HG02623 (cell line): Measurements from ENCODE around the gene CAMK2N1.
"Not testable (repeated sequence)": the region's sequence is repeated elsewhere in the genome, so short reads cannot be mapped to it uniquely, and the experiment has no call there.

ENCODE experiments used
- ATAC-seq: cut with Tn5 transposase; IDR thresholded peaks from one replicate; pipeline ENCODE4 v1.9.1; 2021; ENCODE audit warnings: moderate library complexity; ENCODE audit not compliant: unreplicated experiment

The CAMK2N1 gene

GRCh38 chr1:20496725-20497383, 10.8 kb upstream of the CAMK2N1 start:
- ATAC-seq, result not testable (repeated sequence)

GRCh38 chr1:20496241-20496661, 10.2 kb upstream of the CAMK2N1 start:
- ATAC-seq, result no peak

- ATAC-seq, result no peak
Observed at GRCh38 chr1:20495661-20496060, 9.7 kb upstream of the CAMK2N1 start.

GRCh38 chr1:20494609-20495311, 8.8 kb upstream of the CAMK2N1 start:
- ATAC-seq, result no peak

GRCh38 chr1:20493839-20494608, 8.0 kb upstream of the CAMK2N1 start:
- no peak for ATAC-seq

GRCh38 chr1:20493309-20493708, 7.3 kb upstream of the CAMK2N1 start:
- no peak for ATAC-seq

GRCh38 chr1:20492751-20493150, 6.7 kb upstream of the CAMK2N1 start:
- no peak for ATAC-seq

GRCh38 chr1:20491866-20492265, 5.9 kb upstream of the CAMK2N1 start:
- ATAC-seq, result no peak

- no peak for ATAC-seq
Observed at GRCh38 chr1:20491178-20491577, 5.2 kb upstream of the CAMK2N1 start.

GRCh38 chr1:20487236-20487590, 1.2 kb upstream of the CAMK2N1 start:
- no peak for ATAC-seq

- no peak for ATAC-seq
Observed at GRCh38 chr1:20486457-20487235, 636 bp upstream of the CAMK2N1 start.

- no peak for ATAC-seq
Observed at GRCh38 chr1:20484519-20485462, 1.2 kb downstream of the CAMK2N1 start.

GRCh38 chr1:20483833-20484518, 2.0 kb downstream of the CAMK2N1 start:
- ATAC-seq, result no peak

- ATAC-seq, result no peak
Observed at GRCh38 chr1:20483098-20483832, 2.7 kb downstream of the CAMK2N1 start.

GRCh38 chr1:20481643-20482498, 4.1 kb downstream of the CAMK2N1 start:
- ATAC-seq, result no peak

GRCh38 chr1:20480951-20481617, 4.9 kb downstream of the CAMK2N1 start:
- ATAC-seq, result no peak

GRCh38 chr1:20480243-20480944, 5.6 kb downstream of the CAMK2N1 start:
- ATAC-seq, result no peak
